Natural killer cell treated with Interleukin-12 subunit alpha and Interleukin-12 subunit beta and Interleukin-15 and Interleukin-18, amount 100 ng/mL, for 72 hours (primary cell): ENCODE results near the gene GPR12. TPM values are rescaled to one million over a fixed set of nuclear protein-coding genes. Genes with fewer than 3 reads are reported as not detected.

ENCODE experiments used
- ATAC-seq, 2 donors: fragments of 150-1000 bp; cut with Tn5 transposase in 1 of 2; sonication (Bioruptor Pico), chemical (Tn5 transposase) in 1 of 2; 2 replicates each; pipeline ENCODE4 v1.10.0; 2021
- DNase-seq: peaks from one replicate; pipeline ENCODE4 v3.0.0; 2022; ENCODE audit warnings: low spot score
- H3K27ac Mint-ChIP-seq, 2 donors: 1 replicate in 1 of 2; 2 replicates in 1 of 2; pipeline ENCODE4 v1.8.0; 2022; ENCODE audit warnings: mixed read lengths in 2 of 2, mild to moderate bottlenecking in 1 of 2, moderate library complexity in 1 of 2
- H3K27me3 Mint-ChIP-seq, 2 donors: 1 replicate in 1 of 2; 2 replicates in 1 of 2; pipeline ENCODE4 v1.8.0; 2022; ENCODE audit warnings: mixed read lengths in 2 of 2
- H3K36me3 Mint-ChIP-seq: one replicate; pipeline ENCODE4 v1.8.0; 2022; ENCODE audit warnings: mixed read lengths
- H3K4me1 Mint-ChIP-seq, 2 donors: 1 replicate in 1 of 2; 2 replicates in 1 of 2; pipeline ENCODE4 v1.8.0; 2022; ENCODE audit warnings: low read depth in 2 of 2, mixed read lengths in 2 of 2, mild to moderate bottlenecking in 1 of 2
- H3K4me3 Mint-ChIP-seq: one replicate; pipeline ENCODE4 v1.8.0; 2022; ENCODE audit warnings: mixed read lengths
- H3K9me3 Mint-ChIP-seq: 2 replicates; pipeline ENCODE4 v1.8.0; 2022; ENCODE audit warnings: mixed read lengths
- total RNA-seq, 2 donors: library from RNA; stranded (reverse); gene quantifications; one replicate each; pipeline ENCODE4 v1.2.3, GENCODE V29; 2022

Gene GPR12
- total RNA-seq, 2 donors from 2014 or later: not detected

DNA sequence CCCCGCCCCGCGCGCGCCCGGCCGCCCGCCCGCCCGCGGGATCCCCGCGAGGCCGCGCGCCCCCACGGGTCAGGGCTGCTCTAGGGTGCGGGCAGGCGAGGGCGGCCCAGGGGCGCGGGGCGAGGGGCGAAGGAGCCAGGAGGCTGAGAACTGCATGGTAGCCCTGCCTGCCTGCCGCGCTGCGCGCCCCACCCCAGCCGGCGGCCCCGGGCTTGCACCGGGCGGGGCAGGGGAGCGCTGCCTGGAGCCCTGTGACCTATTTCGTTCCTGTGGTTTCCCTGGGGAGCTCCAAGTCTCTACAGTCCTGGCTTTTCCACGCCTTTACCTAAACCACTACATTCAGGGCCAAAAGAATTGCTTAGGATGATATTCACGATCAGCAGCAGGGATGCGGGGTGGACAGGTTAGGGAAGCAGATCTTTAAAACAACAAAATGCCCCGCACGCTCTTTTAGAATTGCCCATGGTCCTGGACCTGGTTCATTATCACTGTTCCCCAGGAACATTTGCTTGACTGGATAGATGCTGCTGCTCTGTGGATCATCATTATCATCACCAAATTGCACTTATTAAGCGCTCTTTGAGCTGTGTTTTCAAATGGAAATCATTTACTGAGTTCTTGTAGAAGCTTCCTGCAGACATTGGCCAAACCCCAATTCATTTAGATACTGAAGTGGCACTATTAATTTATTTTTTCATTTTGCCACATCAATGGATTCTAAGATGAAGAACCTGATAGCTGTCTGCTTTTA, 421 bp upstream of the GPR12 start:
- Mint-ChIP-seq H3K36me3 (peaks cover 5% of the 10 kb centered on the region), H3K4me1 (peaks cover 0 to 13% of the 10 kb centered on the region in 2 donors), H3K27ac (no peak overlapping the region), H3K27me3 (peaks cover 52 to 57% of the 10 kb centered on the region in 2 donors), H3K4me3 (peak overlapping the region; percentile 38), H3K9me3 (no peaks in the 10 kb centered on the region)
- DNase-seq (no peak), ATAC-seq (peak; percentile 43 to 46)

GRCh38 chr13:26759249-26759906, 1.2 kb downstream of the GPR12 start:
- no peak for ATAC-seq
- H3K9me3 Mint-ChIP-seq: no peaks in the 10 kb centered on the region
- H3K4me3 Mint-ChIP-seq: peak overlapping the region; percentile 49
- peaks cover 0 to 13% of the 10 kb centered on the region in 2 donors for H3K4me1 Mint-ChIP-seq
- peaks cover 5% of the 10 kb centered on the region for H3K36me3 Mint-ChIP-seq
- DNase-seq: no peak
- H3K27ac Mint-ChIP-seq: no peak overlapping the region
- peaks cover 50 to 52% of the 10 kb centered on the region in 2 donors for H3K27me3 Mint-ChIP-seq

GRCh38 chr13:26758496-26759157, 2.0 kb downstream of the GPR12 start:
- ATAC-seq: no peak
- H3K27me3 Mint-ChIP-seq: peaks cover 44 to 52% of the 10 kb centered on the region in 2 donors
- H3K4me3 Mint-ChIP-seq: peak overlapping the region; percentile 49

DNA sequence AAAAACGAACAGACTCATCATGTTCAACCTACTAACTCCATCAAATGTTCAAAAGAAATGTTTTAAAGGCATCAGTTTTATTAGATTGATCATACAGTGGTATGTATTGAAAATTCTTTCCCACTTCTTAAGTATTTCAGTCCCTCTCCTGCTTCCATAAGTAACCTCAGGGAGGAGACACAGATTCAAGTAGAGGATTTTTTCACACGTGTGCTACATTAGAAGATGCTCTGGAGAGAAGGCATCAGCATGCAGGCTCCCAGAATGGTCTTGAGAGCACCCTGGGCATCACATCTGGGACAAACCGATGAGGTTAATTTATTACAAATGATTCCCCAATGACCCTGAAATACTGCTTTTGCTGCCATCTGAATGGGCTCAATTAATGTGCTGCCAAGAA, 3.6 kb downstream of the GPR12 start:
- H3K27me3 Mint-ChIP-seq: peaks cover 35 to 38% of the 10 kb centered on the region in 2 donors
- H3K4me1 Mint-ChIP-seq: peaks cover 0 to 12% of the 10 kb centered on the region in 2 donors
- DNase-seq (no peak), ATAC-seq (no peak)
- no peak overlapping the region for H3K4me3 Mint-ChIP-seq
- H3K36me3 Mint-ChIP-seq: peaks cover 5% of the 10 kb centered on the region
- H3K27ac Mint-ChIP-seq: no peak overlapping the region
- no peaks in the 10 kb centered on the region for H3K9me3 Mint-ChIP-seq

More at GRCh38 chr13:26758496-26759157, 2.0 kb downstream of the GPR12 start:
- DNase-seq: no peak
- Mint-ChIP-seq H3K9me3 (no peaks in the 10 kb centered on the region), H3K36me3 (peaks cover 5% of the 10 kb centered on the region), H3K4me1 (peaks cover 0 to 13% of the 10 kb centered on the region in 2 donors), H3K27ac (no peak overlapping the region)

DNA sequence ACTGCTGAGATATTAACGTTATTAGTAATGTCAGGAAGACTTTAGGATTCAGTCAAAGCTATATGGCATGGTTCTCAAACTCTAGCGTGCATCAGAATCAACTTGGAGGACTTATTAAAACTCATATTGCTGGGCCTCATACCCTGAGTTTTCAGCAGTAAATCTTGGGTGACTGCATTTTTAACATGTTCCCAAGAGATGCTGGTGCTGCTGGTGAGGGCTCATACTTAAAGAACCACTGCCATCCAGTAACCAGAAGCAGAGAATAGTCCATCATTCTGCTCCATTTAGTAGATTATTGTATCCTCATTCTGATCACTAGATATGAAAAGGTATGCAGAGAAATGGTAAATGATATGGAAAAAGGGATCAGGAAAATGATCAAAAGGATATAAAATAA, 7.9 kb downstream of the GPR12 start:
- Mint-ChIP-seq H3K9me3 (no peaks in the 10 kb centered on the region), H3K4me3 (no peak overlapping the region), H3K27ac (no peak overlapping the region), H3K36me3 (no peaks in the 10 kb centered on the region), H3K27me3 (peaks cover 7 to 10% of the 10 kb centered on the region in 2 donors), H3K4me1 (no peaks in the 10 kb centered on the region)
- ATAC-seq (no peak), DNase-seq (no peak)

DNA sequence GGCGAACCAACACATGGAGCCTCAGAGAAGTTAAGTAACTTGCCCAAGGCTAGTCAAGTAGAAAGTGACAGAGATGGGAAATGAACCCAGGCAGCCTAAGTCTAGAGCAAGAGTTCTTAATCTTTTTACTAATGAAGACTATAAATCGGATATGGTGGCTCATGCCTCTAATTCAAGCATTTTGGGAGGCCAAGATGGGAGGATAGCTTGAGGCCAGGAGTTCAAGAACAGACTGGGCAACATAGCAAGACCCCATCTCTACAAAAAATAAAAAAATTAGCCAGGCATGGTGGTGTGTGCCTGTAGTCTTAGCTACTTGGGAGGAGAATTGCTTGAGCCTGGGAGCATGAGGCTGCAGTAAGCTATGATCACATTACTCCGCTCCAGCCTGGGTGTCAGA, 10.7 kb downstream of the GPR12 start:
- DNase-seq (no peak), ATAC-seq (no peak)
- no peak overlapping the region for H3K4me3 Mint-ChIP-seq
- H3K4me1 Mint-ChIP-seq: no peaks in the 10 kb centered on the region
- H3K9me3 Mint-ChIP-seq: no peaks in the 10 kb centered on the region
- no peaks in the 10 kb centered on the region for H3K36me3 Mint-ChIP-seq
- peaks cover 4 to 12% of the 10 kb centered on the region in 2 donors for H3K27me3 Mint-ChIP-seq
- no peak overlapping the region for H3K27ac Mint-ChIP-seq

- no peak overlapping the region for H3K4me3 Mint-ChIP-seq
Observed at GRCh38 chr13:26749285-26749684, 11.3 kb downstream of the GPR12 start.

DNA sequence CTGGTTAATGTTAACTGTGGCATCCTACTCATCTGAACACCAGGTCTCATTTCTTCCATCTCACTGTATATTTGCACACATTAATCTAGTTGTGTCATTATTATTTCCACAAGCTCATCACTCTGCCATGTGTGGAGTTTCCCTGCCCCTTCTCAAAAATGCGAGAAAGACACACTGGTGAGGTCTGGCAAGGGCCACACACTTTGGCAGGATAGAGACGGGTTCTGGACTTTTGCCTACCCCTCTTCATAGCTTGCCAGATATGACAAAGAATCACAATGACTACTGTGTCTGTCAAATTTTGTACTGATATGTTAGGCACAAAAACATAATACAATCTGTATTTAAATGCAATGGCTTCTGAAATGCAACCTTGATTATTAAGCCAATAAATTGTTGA, 12.9 kb downstream of the GPR12 start:
- no peaks in the 10 kb centered on the region for H3K9me3 Mint-ChIP-seq
- no peaks in the 10 kb centered on the region for H3K4me1 Mint-ChIP-seq
- H3K36me3 Mint-ChIP-seq: no peaks in the 10 kb centered on the region
- peaks cover 7 to 13% of the 10 kb centered on the region in 2 donors for H3K27me3 Mint-ChIP-seq
- no peak overlapping the region for H3K4me3 Mint-ChIP-seq
- H3K27ac Mint-ChIP-seq: no peak overlapping the region
- DNase-seq (no peak), ATAC-seq (no peak)

More at GRCh38 chr13:26749285-26749684, 11.3 kb downstream of the GPR12 start:
- peaks cover 7 to 12% of the 10 kb centered on the region in 2 donors for H3K27me3 Mint-ChIP-seq
- H3K27ac Mint-ChIP-seq: no peak overlapping the region
- DNase-seq: no peak
- ATAC-seq: no peak
- no peaks in the 10 kb centered on the region for H3K4me1 Mint-ChIP-seq
- H3K36me3 Mint-ChIP-seq: no peaks in the 10 kb centered on the region
- H3K9me3 Mint-ChIP-seq: no peaks in the 10 kb centered on the region

DNA sequence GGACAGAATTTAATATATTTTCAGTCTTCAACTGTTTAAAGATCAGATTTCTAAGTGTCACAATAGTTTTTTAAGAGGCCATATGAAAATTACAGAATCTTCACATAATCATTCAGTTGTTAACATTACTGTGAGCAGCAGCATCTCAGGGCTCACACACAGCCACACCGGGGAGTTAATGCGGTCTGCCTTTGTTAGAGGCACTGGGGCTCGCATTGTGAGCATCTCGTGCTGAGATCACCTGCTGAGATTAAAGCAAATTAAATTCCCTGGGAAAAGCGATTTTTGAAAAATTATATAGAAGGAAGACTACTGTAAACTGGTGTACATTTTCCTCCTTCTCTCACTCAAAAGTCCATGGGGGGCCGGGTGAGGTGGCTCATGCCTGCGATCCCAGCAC, 16.6 kb downstream of the GPR12 start:
- peaks cover 8% of the 10 kb centered on the region for H3K36me3 Mint-ChIP-seq
- H3K27ac Mint-ChIP-seq: no peak overlapping the region
- H3K9me3 Mint-ChIP-seq: no peaks in the 10 kb centered on the region

GRCh38 chr13:26742691-26743358, 17.8 kb downstream of the GPR12 start:
- no peak overlapping the region for H3K4me3 Mint-ChIP-seq
- DNase-seq (no peak), ATAC-seq (peak in 1 of 2 donors; percentile 38)
- peaks cover 8 to 17% of the 10 kb centered on the region in 2 donors for H3K27me3 Mint-ChIP-seq
- peaks cover 11% of the 10 kb centered on the region for H3K36me3 Mint-ChIP-seq
- H3K9me3 Mint-ChIP-seq: no peaks in the 10 kb centered on the region
- no peaks in the 10 kb centered on the region for H3K4me1 Mint-ChIP-seq
- no peak overlapping the region for H3K27ac Mint-ChIP-seq

More for the DNA sequence above, 16.6 kb downstream of the GPR12 start:
- ATAC-seq (no peak), DNase-seq (no peak)
- Mint-ChIP-seq H3K4me3 (no peak overlapping the region), H3K4me1 (no peaks in the 10 kb centered on the region), H3K27me3 (peaks cover 7 to 17% of the 10 kb centered on the region in 2 donors)

DNA sequence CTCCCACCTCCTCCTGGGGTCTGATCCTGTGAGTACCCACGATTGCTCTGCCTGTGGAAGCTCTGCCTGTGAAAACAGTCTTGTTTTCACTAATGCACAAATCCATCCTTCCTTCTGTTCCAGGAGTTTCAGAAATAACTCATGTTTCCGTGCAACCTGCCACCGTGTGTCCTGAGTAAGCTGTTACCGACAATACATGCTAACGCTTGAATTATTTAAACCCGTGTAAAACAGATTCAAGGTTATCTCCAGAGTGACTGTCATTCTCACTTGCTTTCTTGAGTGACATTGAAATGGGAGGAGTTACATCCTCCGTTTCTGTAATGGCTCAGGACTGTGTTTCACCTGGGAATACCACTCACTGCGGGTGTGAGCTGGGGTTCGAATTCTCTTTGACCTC, 24.9 kb downstream of the GPR12 start:
- Mint-ChIP-seq H3K36me3 (peaks cover 13% of the 10 kb centered on the region), H3K9me3 (no peaks in the 10 kb centered on the region), H3K4me3 (no peak overlapping the region), H3K27ac (no peak overlapping the region), H3K27me3 (peaks cover 8 to 15% of the 10 kb centered on the region in 2 donors), H3K4me1 (no peaks in the 10 kb centered on the region)
- no peak for DNase-seq
- no peak for ATAC-seq

DNA sequence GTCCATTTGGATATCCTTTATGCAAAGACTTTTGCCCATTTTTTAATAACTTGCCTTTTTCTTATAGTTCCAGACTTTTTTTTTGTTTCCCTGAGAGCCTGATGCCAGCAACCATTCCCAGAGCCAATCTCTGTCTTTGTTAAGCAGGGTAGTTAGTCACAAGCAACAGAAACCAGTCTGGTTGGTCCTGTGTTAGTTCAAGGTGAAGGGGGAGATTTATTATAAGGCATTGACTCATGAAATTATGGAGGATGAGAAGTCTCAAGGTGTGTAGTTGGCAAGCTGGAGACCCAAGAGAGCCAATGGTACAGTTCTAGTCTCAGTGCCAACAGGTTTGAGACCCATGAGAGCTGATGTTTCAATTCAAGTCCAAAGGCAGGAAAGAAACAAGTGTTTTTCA, 33.0 kb downstream of the GPR12 start:
- Mint-ChIP-seq H3K27ac (no peak overlapping the region), H3K4me3 (no peak overlapping the region), H3K27me3 (no peaks in the 10 kb centered on the region), H3K9me3 (peaks cover 4% of the 10 kb centered on the region), H3K36me3 (no peaks in the 10 kb centered on the region), H3K4me1 (peaks cover 0 to 9% of the 10 kb centered on the region in 2 donors)
- ATAC-seq (no peak), DNase-seq (no peak)

- Mint-ChIP-seq H3K4me1 (peaks cover 4 to 13% of the 10 kb centered on the region in 2 donors), H3K36me3 (no peaks in the 10 kb centered on the region), H3K9me3 (peaks cover 4% of the 10 kb centered on the region), H3K27me3 (no peaks in the 10 kb centered on the region), H3K27ac (no peak overlapping the region), H3K4me3 (no peak overlapping the region)
- ATAC-seq (no peak), DNase-seq (no peak)
Observed at GRCh38 chr13:26727122-26727521, 33.5 kb downstream of the GPR12 start.
